Measurements from ENCODE around the gene AKR1D1.
"Not testable (repeated sequence)": the region's sequence is repeated elsewhere in the genome, so short reads cannot be mapped to it uniquely, and the experiment has no call there.

AKR1D1 gene

GRCh38 chr7:138074540-138074939, 1.7 kb upstream of the AKR1D1 start:
- DNase-seq, result no peak

DNA sequence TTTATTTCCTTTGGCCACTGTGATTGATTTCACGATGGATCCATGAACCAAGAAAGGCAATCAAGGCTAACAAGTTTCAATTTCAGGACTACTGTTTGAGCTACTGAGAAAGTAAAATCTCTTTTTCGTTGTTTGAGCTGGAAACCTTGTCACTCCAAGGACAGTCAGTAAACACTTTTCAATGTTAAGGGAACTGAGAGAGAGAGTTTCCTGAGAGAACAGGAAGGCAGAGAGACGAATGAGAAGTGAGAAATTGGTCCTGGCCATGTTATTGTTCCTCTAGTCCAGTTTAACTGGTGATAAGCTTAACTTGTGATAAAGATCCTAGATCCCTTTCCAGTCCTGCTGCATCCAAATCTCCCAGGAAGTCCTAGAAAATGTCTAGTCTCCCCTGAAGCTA, 909 bp upstream of the AKR1D1 start:
- DNase-seq, result no peak

GRCh38 chr7:138075786-138076185, 473 bp upstream of the AKR1D1 start:
- DNase-seq, result not testable (repeated sequence)

GRCh38 chr7:138077809-138078208, 1.6 kb downstream of the AKR1D1 start:
- DNase-seq, result no peak

- no peak for DNase-seq
Observed at GRCh38 chr7:138079137-138079536, 2.9 kb downstream of the AKR1D1 start.

- no peak for DNase-seq
Observed at GRCh38 chr7:138081868-138082267, 5.6 kb downstream of the AKR1D1 start.

DNA sequence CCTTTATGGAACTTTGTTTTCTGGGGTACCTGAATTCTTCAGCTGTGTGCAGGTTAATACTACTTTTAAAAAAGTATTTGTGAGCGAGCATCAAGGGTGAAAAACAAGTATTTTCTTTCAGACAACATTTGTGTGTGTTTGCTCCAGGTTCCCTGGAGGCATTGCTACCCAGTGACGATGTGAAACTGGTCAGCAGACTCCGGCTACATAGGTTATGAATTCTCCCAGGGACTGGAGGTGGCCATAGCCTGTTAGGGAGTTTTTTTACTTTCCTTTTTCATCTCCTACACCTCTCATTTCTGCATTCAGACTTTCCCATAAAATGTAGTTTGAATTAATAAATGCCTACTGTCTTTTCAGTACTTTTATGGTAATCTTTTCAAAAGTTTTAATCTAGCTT, 7.6 kb downstream of the AKR1D1 start:
- no peak for DNase-seq

DNA sequence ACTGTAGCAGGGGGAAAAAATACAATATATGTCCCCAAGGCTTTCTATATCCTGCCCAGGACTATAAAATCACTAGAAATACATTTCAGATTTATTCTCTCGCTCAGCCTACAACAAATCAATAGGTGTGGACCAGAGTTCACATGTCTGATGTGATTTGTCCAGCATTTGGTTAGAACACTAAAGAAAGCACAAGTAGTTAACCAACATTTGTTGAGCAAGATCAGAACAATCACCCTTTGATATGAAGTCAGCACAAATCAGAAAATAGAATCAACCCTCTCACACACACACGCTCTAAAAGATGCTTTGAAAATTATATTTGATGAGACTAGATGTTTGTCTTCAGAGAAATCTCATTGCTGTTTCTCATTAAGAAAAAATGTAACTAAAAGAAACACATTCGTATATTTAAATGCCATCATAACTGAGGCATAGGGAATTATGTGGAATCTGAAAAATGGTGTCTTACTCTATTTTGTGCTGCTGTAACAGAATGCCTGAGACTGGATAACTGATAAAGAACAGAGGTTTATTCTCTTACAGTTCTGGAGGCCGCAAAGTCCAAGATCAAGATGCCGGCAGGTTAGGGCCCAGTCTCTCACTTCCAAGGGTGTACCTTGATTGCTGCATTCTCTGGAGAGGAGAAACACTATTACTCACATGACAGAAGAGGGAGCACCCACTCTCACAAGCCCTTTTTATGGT, 10.5 kb downstream of the AKR1D1 start:
- no peak for DNase-seq

DNA sequence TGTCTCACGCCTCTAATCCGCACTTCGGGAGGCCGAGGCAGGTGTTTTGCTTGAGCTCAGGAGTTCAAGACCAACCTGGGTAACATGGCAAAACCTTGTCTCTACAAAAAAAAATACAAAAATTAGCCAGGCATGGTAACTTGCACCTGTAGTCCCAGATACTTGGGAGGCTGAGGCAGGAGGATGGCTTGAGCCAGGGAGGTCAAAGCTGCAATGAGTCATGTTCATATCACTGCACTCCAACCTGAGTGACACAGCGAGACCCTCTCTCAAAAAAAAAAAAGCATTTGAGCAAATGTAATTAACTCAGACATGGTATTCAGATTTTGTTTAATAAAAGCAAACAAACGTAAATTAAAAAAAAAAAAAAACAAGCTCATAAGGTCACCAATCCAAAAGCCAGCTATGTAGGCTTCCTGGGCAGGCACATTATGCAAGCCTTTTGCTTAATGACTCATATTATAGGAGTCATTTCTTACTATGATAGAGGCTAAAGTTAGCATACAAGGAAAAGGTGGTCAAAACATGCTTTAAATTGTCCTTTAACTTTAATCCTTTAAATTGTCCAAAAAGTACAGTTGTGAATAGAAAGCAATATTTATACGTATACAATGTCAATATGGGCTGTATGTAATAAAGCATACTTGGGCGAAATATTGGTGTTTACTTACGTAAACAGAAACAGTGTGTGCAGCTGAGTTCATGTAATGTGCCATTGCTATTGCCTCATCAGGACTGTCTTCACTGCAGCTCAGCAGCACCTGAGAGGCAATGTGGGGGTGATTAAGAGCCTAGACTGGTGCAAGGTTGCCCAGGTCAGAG, 13.0 kb downstream of the AKR1D1 start:
- DNase-seq, result no peak

GRCh38 chr7:138091032-138091431, 14.8 kb downstream of the AKR1D1 start:
- DNase-seq, result no peak

GRCh38 chr7:138091840-138092239, 15.6 kb downstream of the AKR1D1 start:
- DNase-seq, result not testable (repeated sequence)

GRCh38 chr7:138092486-138093028, 16.3 kb downstream of the AKR1D1 start:
- no peak for DNase-seq

- DNase-seq, result no peak
Observed at GRCh38 chr7:138095972-138096935, 20.0 kb downstream of the AKR1D1 start.

- DNase-seq, result peak; percentile 1
Observed at GRCh38 chr7:138097064-138097741, 20.9 kb downstream of the AKR1D1 start.

- DNase-seq, result no peak
Observed at GRCh38 chr7:138099813-138100212, 23.6 kb downstream of the AKR1D1 start.

- DNase-seq, result no peak
Observed at GRCh38 chr7:138105221-138105620, 29.0 kb downstream of the AKR1D1 start.

DNA sequence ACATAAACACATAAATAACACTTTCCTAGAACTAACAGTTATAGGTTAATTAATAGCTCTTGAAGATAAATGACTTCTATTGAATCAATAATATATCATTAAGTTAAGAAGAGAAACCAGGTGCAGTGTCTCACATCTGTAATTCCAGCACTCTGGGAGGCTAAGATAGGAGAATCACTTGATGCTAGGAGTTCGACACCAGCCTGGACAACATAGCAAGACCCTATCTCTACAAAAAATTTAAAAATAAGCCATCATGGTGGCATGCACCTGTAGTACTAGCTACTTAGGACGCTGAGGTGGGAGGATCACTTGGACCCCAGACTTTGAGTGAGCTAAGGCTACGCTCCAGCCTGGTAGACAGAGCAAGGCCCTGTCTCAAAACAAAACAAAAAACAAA, 38.8 kb downstream of the AKR1D1 start:
- no peak for DNase-seq

DNA sequence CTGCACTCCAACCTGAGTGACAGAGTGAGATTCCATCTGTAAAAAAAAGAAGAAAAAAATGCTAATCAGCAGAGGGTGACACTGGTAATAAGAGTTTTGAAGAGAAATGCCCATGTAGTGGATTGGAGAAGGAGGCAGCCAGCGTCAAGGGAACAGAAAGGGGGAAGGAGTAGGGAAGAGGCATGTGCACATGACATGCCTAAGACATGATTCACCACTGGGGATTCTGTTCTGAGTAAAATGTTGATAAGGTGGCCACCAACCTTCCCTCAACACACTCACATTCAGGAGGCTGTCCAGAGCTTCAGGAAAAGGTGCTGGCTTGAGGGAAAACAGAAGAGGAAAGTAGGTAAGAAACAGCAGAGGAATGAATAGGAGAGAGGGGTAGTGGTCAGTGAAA, 39.9 kb downstream of the AKR1D1 start:
- no peak for DNase-seq

DNA sequence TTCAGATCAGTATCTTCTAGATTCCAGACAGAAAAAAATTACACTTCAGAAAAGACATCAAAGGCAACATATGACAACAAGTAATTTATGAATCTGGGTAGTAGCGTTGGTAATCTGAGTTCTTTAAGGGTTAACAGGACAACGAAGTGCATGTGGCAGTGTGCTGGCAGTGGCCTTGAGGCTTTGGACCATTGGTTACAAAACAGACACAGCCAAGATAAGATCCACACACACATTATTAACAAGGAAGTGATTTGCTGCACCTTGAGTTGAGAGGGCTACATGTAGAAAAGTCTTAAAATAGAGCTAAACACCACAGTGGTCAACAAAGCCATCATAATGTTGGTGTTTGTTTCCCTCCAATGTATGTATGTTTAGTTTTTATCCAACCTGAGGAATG, 40.6 kb downstream of the AKR1D1 start:
- no peak for DNase-seq

GRCh38 chr7:138120140-138120827, 44.0 kb downstream of the AKR1D1 start:
- DNase-seq, result no peak

DNA sequence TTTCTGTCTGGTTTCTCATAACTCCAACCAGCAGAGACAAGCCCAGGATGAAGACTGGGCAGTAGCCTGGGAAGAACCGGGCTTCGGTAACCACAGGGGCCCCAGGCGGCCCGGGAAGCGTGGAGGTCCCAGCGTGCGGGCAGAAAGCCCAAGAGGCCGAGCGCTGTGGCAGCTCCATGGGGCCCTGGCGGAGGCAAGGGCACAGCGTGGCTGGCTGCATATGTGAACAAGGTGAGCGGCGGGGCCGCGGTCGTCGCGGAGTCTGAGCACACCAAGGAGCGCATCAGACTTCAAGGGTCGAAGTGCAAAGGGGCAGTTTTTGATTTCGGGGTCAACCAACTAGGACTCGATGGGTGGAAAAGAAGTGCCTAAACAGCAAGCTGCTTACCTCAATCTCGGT, 45.9 kb downstream of the AKR1D1 start:
- DNase-seq, result no peak

GRCh38 chr7:138125119-138125518, 48.9 kb downstream of the AKR1D1 start:
- no peak for DNase-seq

Data from CD4-positive, alpha-beta T cell treated with Interleukin-21 for 1 hour (primary cell).